HepG2 (cell line): ENCODE data around the gene AGPAT3. TPM values are rescaled to one million over a fixed set of nuclear protein-coding genes. Genes with fewer than 3 reads are reported as not detected.
A peak's percentile ranks its signal among the peaks of the same experiment; 100 is the strongest.

Experiments
- ATAC-seq: fragments of 200-7000 bp; cut with Tn5 transposase; 3 replicates; pipeline ENCODE4 v1.9.1; 2020; ENCODE audit warnings: mild to moderate bottlenecking, moderate library complexity
- BruUV-seq: library from RNA; stranded (reverse); fragments of 400-500 nt; replicated peaks from 2 replicates; lab custom pipeline; 2021; lab: Mats Ljungman, UMichigan
- CTCF ChIA-PET: fragments of 300-600 bp; formaldehyde crosslinking; extraction: SDS; loops from one replicate; lab custom pipeline; 2021; ENCODE audit warnings: low total read pairs, inconsistent platforms, low intra/inter-chr PET ratio; lab: Yijun Ruan, JAX
- POLR2A ChIA-PET: fragments of 350-600 bp; sonication (Branson Sonifier 250); formaldehyde crosslinking; loops from one replicate; lab custom pipeline; 2020; ENCODE audit warnings: antibody characterized with exemption, inconsistent platforms; lab: Yijun Ruan, JAX
- DNase-seq: peaks from one replicate; pipeline ENCODE4 v3.0.0-alpha.2; 2015; ENCODE audit warnings: low spot score
- FAIRE-seq: peaks from 3 replicates; lab custom pipeline; 2011; peaks lifted over from hg19 to GRCh38; lab: Jason Lieb, UNC
- H2AFZ ChIP-seq: one replicate; pipeline ENCODE4 v1.6.1; 2011; ENCODE audit warnings: low read length, inconsistent platforms
- H3K27ac ChIP-seq: fragments of 300-600 bp; 3 replicates; pipeline ENCODE4 v1.8.0; 2011; ENCODE audit warnings: mixed run types, mild to moderate bottlenecking, mixed read lengths, low read length, inconsistent platforms; ENCODE audit not compliant: insufficient read depth; ENCODE audit errors: extremely low read length
- H3K27me3 ChIP-seq, 2 experiments: fragments of 200-600 bp in 1 of 2; 2 replicates in 1 of 2; 3 replicates in 1 of 2; pipeline versions ENCODE4 v1.6.0 to v1.8.0; 2011; ENCODE audit warnings: low read length in 2 of 2, mild to moderate bottlenecking in 2 of 2, moderate library complexity in 2 of 2, inconsistent platforms in 1 of 2; ENCODE audit not compliant: insufficient read depth in 2 of 2, control insufficient read depth in 1 of 2
- H3K36me3 ChIP-seq, 2 experiments: fragments of 200-600 bp in 1 of 2; replicated peaks in 1 of 2; 2 replicates in 1 of 2; 3 replicates in 1 of 2; pipeline versions ENCODE4 v1.5.1 to v1.8.0; 2011; ENCODE audit warnings: low read length in 2 of 2, inconsistent platforms in 1 of 2; ENCODE audit not compliant: insufficient read depth in 2 of 2, control insufficient read depth in 1 of 2
- H3K4me1 ChIP-seq: 2 replicates; pipeline ENCODE4 v1.5.1; 2012; ENCODE audit warnings: low read length, inconsistent platforms; ENCODE audit not compliant: insufficient read depth
- H3K4me2 ChIP-seq: 2 replicates; pipeline ENCODE4 v1.6.0; 2011; ENCODE audit warnings: low read depth, low read length, inconsistent platforms
- H3K4me3 ChIP-seq, 3 experiments: fragments of 200-600 bp in 1 of 3; sonication (generic), shearing (Covaris generic) in 1 of 3; replicated peaks in 1 of 3; 2 replicates each; pipeline ENCODE4 v1.5.1; 2011 to 2016; ENCODE audit warnings: low read length in 3 of 3, inconsistent platforms in 2 of 3, low read depth in 2 of 3, mild to moderate bottlenecking in 2 of 3, control low read depth in 1 of 3, mixed read lengths in 1 of 3; ENCODE audit not compliant: insufficient read depth in 1 of 3
- H3K79me2 ChIP-seq: one replicate; pipeline ENCODE4 v1.6.1; 2011; ENCODE audit warnings: low read length, inconsistent platforms; ENCODE audit not compliant: insufficient read depth
- H3K9ac ChIP-seq: 2 replicates; pipeline ENCODE4 v1.6.0; 2011; ENCODE audit warnings: mild to moderate bottlenecking, low read depth, low read length, inconsistent platforms; ENCODE audit not compliant: insufficient read depth
- H3K9me3 ChIP-seq: 2 replicates; pipeline ENCODE4 v1.5.1; 2012; ENCODE audit warnings: mild to moderate bottlenecking, low read length
- H4K20me1 ChIP-seq: 2 replicates; pipeline ENCODE4 v1.6.0; 2011; ENCODE audit warnings: inconsistent platforms, mild to moderate bottlenecking, low read length, moderate library complexity; ENCODE audit not compliant: insufficient read depth
- AKAP8 ChIP-seq: sonication (generic); formaldehyde crosslinking; IDR thresholded peaks from 2 replicates; pipeline ENCODE4 v1.5.1; 2020; ENCODE audit warnings: mild to moderate bottlenecking, missing genetic modification reagents
- ARID4A ChIP-seq: sonication (generic); formaldehyde crosslinking; IDR thresholded peaks from 2 replicates; pipeline ENCODE4 v1.5.0; 2020; ENCODE audit warnings: mild to moderate bottlenecking, missing genetic modification reagents, borderline replicate concordance
- CTCF ChIP-seq: sonication (generic); formaldehyde crosslinking; IDR thresholded peaks from 2 replicates; pipeline ENCODE4 v1.5.0; 2020; ENCODE audit warnings: mild to moderate bottlenecking, missing genetic modification reagents, moderate library complexity
- FOXC1 ChIP-seq: sonication (generic); formaldehyde crosslinking; IDR thresholded peaks from 2 replicates; pipeline ENCODE4 v1.8.0; 2022; ENCODE audit warnings: mild to moderate bottlenecking, missing genetic modification reagents, borderline replicate concordance
- KDM2A ChIP-seq: sonication (generic); formaldehyde crosslinking; IDR thresholded peaks from 2 replicates; pipeline ENCODE4 v1.4.0; 2020; ENCODE audit warnings: low read depth, missing genetic modification reagents, borderline replicate concordance
- KDM5B ChIP-seq: sonication (generic); formaldehyde crosslinking; IDR thresholded peaks from 2 replicates; pipeline ENCODE4 v1.4.0; 2020; ENCODE audit warnings: missing genetic modification reagents, mild to moderate bottlenecking, borderline replicate concordance
- NFIC ChIP-seq: IDR thresholded peaks from 2 replicates; pipeline ENCODE4 v1.6.1; 2012; ENCODE audit warnings: mild to moderate bottlenecking, low read length, inconsistent platforms
- SALL1 ChIP-seq: sonication (generic); formaldehyde crosslinking; IDR thresholded peaks from 2 replicates; pipeline ENCODE4 v1.8.0; 2022; ENCODE audit warnings: mild to moderate bottlenecking, missing genetic modification reagents
- SP1 ChIP-seq, 2 experiments: fragments of 450-650 bp in 1 of 2; sonication (generic) in 1 of 2; formaldehyde crosslinking in 1 of 2; IDR thresholded peaks; 2 replicates each; pipeline versions ENCODE4 v1.4.0 to v1.6.1; 2016 to 2020; ENCODE audit warnings: missing genetic modification reagents in 1 of 2
- STAG1 ChIP-seq: sonication (generic); formaldehyde crosslinking; IDR thresholded peaks from 2 replicates; pipeline ENCODE4 v1.4.0; 2020; ENCODE audit warnings: missing genetic modification reagents
- XRCC5 ChIP-seq: fragments of 200-400 bp; formaldehyde crosslinking; optimal IDR thresholded peaks from 2 replicates; pipeline ENCODE3; 2017; ENCODE audit warnings: mild to moderate bottlenecking, low read length
- ZBTB4 ChIP-seq: sonication (generic); formaldehyde crosslinking; IDR thresholded peaks from 2 replicates; pipeline ENCODE4 v1.4.0; 2020; ENCODE audit warnings: missing genetic modification reagents, mild to moderate bottlenecking, borderline replicate concordance
- WGBS: methylation state at CpG from one replicate; pipeline ENCODE4 v1.1.6; 2017; ENCODE audit warnings: low lambda C conversion rate; 5-methylcytosine and 5-hydroxymethylcytosine counted together
- in situ Hi-C: cut with HindIII; loops from 2 replicates; pipeline ENCODE4 v1.10.0; 2017; ENCODE audit warnings: low pct_unique_long_range_greater_than_20kb; ENCODE audit not compliant: extremely low pct_ligation_motif_present
- intact Hi-C: fragments of 100-400 bp; cut with micrococcal nuclease; formaldehyde crosslinking; loops from one replicate; pipeline ENCODE4 v1.10.0; 2022; ENCODE audit not compliant: unreplicated experiment
- polyA plus RNA-seq, 8 experiments: library from polyadenylated mRNA; depleted of rRNA in 3 of 8; stranded (reverse) in 7 of 8; unstranded in 1 of 8; fragments of >200 nt; fragmentation: Illumina TruSeq in 4 of 8; extraction: Trizol in 4 of 8; gene quantifications; 2 replicates each; pipeline versions ENCODE4 v1.2.1 to v1.2.3, GENCODE V29; 2011 to 2016; ENCODE audit warnings: low read depth in 4 of 8, missing spikeins in 1 of 8, mixed read lengths in 1 of 8; ENCODE audit not compliant: insufficient read depth in 1 of 8
- total RNA-seq, 5 experiments: library from RNA; depleted of rRNA; stranded (reverse); fragments of >200 nt; fragmentation: Illumina TruSeq; extraction: Trizol; gene quantifications; 2 replicates each; pipeline ENCODE4 v1.2.3, GENCODE V29; 2016; ENCODE audit warnings: low read depth in 1 of 5

The AGPAT3 gene
- total and polyA plus RNA-seq, 2 of the 13 experiments (the other 11 are each of a cell fraction or from before 2014, with no cell fraction given) = 32.2 to 54.4 TPM

- in situ Hi-C loops = no loop called here
- DNase-seq (peak; percentile 32), ATAC-seq (peak; percentile 86), FAIRE-seq (peak; percentile 64)
- no peak overlapping the region for H3K4me3 ChIP-seq
- H3K36me3 ChIP-seq = peaks cover 9 to 18% of the 10 kb centered on the region in 2 experiments; a peak in 4 of 5 replicates
- no TSS peak for BruUV-seq
- H3K9ac ChIP-seq = no peak overlapping the region
- no peak overlapping the region for H3K27ac ChIP-seq
- POLR2A ChIA-PET = no interaction called here
- no peak overlapping the region for H3K4me2 ChIP-seq
- 45% methylated on average over 20 of the region's 24 CpGs for WGBS
- intact Hi-C loops = no loop called here
- H3K9me3 ChIP-seq = no peaks in the 10 kb centered on the region
- H2AFZ ChIP-seq = no peak overlapping the region
- H3K79me2 ChIP-seq = no peaks in the 10 kb centered on the region
- CTCF ChIA-PET = interaction anchor here (0.9 to 2.3 kb wide), 3 partner anchors 37 to 186 kb away, joined by 4 to 11 read pairs (median 5); partner anchors contain the start of gene RRP1
- no peaks in the 10 kb centered on the region for H3K27me3 ChIP-seq
- H4K20me1 ChIP-seq = no peaks in the 10 kb centered on the region
- H3K4me1 ChIP-seq = peaks cover 17% of the 10 kb centered on the region
- TF ChIP-seq FOXC1 (CRISPR knock-in tag) (peak; percentile 68; the same call in 1 of the 2 replicates), ZBTB4 (CRISPR knock-in tag) (0 out of 2 replicates have a peak, but pooled peaks have one; percentile 41), KDM5B (CRISPR knock-in tag) (0 out of 2 replicates have a peak, but pooled peaks have one; percentile 17), ARID4A (CRISPR knock-in tag) (peak; percentile 27; the same call in 1 of the 2 replicates), NFIC (no peak), SP1 (IDR thresholded peaks at IDR 0.05) (no peak), SP1 (CRISPR knock-in tag; IDR thresholded peaks at IDR 0.05) (no peak), SALL1 (CRISPR knock-in tag) (peak; percentile 21; the same call in 1 of the 2 replicates), XRCC5 (peak; percentile 55), CTCF (peak; percentile 91), AKAP8 (0 out of 2 replicates have a peak, but pooled peaks have one; percentile 29), STAG1 (CRISPR knock-in tag) (peak; percentile 91), KDM2A (CRISPR knock-in tag) (peak; percentile 60; the same call in 1 of the 2 replicates)
These were observed 110.6 kb downstream of the AGPAT3 start for GRCh38 chr21:43975469-43976098.
